ENCODE data around the gene ERC2.

DNA sequence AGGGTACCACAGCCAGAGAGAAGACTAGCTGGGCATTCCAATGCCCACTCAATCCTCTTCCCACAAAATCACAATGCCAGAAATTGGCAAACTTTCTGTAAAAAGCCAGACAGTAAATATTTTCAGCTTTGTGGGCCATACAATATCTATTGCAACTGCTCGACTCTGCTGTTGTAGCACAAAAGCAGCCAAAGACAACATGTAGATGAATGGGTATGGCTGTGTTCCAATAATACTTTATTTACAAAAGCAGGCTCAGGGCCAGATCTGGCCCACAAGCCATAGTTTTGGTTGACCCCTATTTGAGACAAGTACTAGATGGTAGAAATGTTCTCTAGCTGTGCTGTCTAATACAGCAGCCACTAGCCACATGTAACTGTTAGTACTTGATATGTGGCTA lies 330.9 kb downstream of the ERC2 start:
- TF ChIP-seq, protein P1, sequence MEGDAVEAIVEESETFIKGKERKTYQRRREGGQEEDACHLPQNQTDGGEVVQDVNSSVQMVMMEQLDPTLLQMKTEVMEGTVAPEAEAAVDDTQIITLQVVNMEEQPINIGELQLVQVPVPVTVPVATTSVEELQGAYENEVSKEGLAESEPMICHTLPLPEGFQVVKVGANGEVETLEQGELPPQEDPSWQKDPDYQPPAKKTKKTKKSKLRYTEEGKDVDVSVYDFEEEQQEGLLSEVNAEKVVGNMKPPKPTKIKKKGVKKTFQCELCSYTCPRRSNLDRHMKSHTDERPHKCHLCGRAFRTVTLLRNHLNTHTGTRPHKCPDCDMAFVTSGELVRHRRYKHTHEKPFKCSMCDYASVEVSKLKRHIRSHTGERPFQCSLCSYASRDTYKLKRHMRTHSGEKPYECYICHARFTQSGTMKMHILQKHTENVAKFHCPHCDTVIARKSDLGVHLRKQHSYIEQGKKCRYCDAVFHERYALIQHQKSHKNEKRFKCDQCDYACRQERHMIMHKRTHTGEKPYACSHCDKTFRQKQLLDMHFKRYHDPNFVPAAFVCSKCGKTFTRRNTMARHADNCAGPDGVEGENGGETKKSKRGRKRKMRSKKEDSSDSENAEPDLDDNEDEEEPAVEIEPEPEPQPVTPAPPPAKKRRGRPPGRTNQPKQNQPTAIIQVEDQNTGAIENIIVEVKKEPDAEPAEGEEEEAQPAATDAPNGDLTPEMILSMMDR (IDR thresholded peaks at IDR 0.05) = no peak
- TF ChIP-seq POLR2A (IDR thresholded peaks at IDR 0.05) = no peak
